ENCODE results near the gene GALC.

The GALC gene

GRCh38 chr14:87999277-87999676 lies 6.3 kb upstream of the GALC start:
- Mint-ChIP-seq H3K27me3 (no peaks in the 10 kb centered on the region), H3K36me3 (no peaks in the 10 kb centered on the region), H3K9me3 (peaks cover 0 to 2% of the 10 kb centered on the region in 2 donors), H3K4me1 (peaks cover 29 to 46% of the 10 kb centered on the region in 2 donors), H3K27ac (no peak overlapping the region), H3K4me3 (no peak overlapping the region)
- ATAC-seq (replicated peaks) (peak; percentile 37 to 50), DNase-seq (no peak)

- DNase-seq (no peak), ATAC-seq (replicated peaks) (no peak)
- H3K4me1 Mint-ChIP-seq: peaks cover 31 to 52% of the 10 kb centered on the region in 2 donors
- no peak overlapping the region for H3K4me3 Mint-ChIP-seq
- peaks cover 0 to 2% of the 10 kb centered on the region in 2 donors for H3K9me3 Mint-ChIP-seq
- no peak overlapping the region for H3K27ac Mint-ChIP-seq
- no peaks in the 10 kb centered on the region for H3K27me3 Mint-ChIP-seq
- no peaks in the 10 kb centered on the region for H3K36me3 Mint-ChIP-seq
These were observed 5.5 kb upstream of the GALC start for GRCh38 chr14:87998482-87998881.

- no peaks in the 10 kb centered on the region for H3K27me3 Mint-ChIP-seq
- H3K36me3 Mint-ChIP-seq: no peaks in the 10 kb centered on the region
- no peak for ATAC-seq (replicated peaks)
- H3K4me3 Mint-ChIP-seq: no peak overlapping the region
- DNase-seq: no peak
- no peaks in the 10 kb centered on the region for H3K9me3 Mint-ChIP-seq
- H3K27ac Mint-ChIP-seq: peak overlapping the region; percentile 60
- peaks cover 32 to 51% of the 10 kb centered on the region in 2 donors for H3K4me1 Mint-ChIP-seq
These were observed 3.3 kb upstream of the GALC start for GRCh38 chr14:87996291-87996592.

GRCh38 chr14:87995500-87996290 lies 2.7 kb upstream of the GALC start:
- no peak for ATAC-seq (replicated peaks)

GRCh38 chr14:87994974-87995373 lies 2.0 kb upstream of the GALC start:
- peak in 1 of 2 donors; percentile 15 for ATAC-seq (replicated peaks)
- DNase-seq: peak; percentile 43
- Mint-ChIP-seq H3K27me3 (no peaks in the 10 kb centered on the region), H3K4me3 (peak overlapping the region in 1 of 2 donors; percentile 13), H3K27ac (peak overlapping the region; percentile 98), H3K9me3 (no peaks in the 10 kb centered on the region), H3K4me1 (peaks cover 37 to 51% of the 10 kb centered on the region in 2 donors), H3K36me3 (no peaks in the 10 kb centered on the region)

More at GRCh38 chr14:87995500-87996290, 2.7 kb upstream of the GALC start:
- Mint-ChIP-seq H3K4me1 (peaks cover 36 to 51% of the 10 kb centered on the region in 2 donors), H3K27me3 (no peaks in the 10 kb centered on the region), H3K9me3 (no peaks in the 10 kb centered on the region), H3K27ac (peak overlapping the region; percentile 98), H3K36me3 (no peaks in the 10 kb centered on the region), H3K4me3 (no peak overlapping the region)
- DNase-seq: no peak

- Mint-ChIP-seq H3K27me3 (no peaks in the 10 kb centered on the region), H3K4me1 (peaks cover 33 to 38% of the 10 kb centered on the region in 2 donors), H3K9me3 (no peaks in the 10 kb centered on the region), H3K36me3 (no peaks in the 10 kb centered on the region), H3K4me3 (peak overlapping the region; percentile 85 to 90), H3K27ac (peak overlapping the region; percentile 92)
- DNase-seq (no peak), ATAC-seq (replicated peaks) (peak in 1 of 2 donors; percentile 13)
These were observed 650 bp downstream of the GALC start for GRCh38 chr14:87992346-87992717.

- Mint-ChIP-seq H3K27ac (no peak overlapping the region), H3K4me3 (no peak overlapping the region), H3K27me3 (no peaks in the 10 kb centered on the region), H3K36me3 (peaks cover 0 to 11% of the 10 kb centered on the region in 2 donors), H3K9me3 (no peaks in the 10 kb centered on the region), H3K4me1 (peaks cover 29 to 31% of the 10 kb centered on the region in 2 donors)
- DNase-seq (no peak), ATAC-seq (replicated peaks) (no peak)
These were observed 2.3 kb downstream of the GALC start for GRCh38 chr14:87990682-87991081.

- Mint-ChIP-seq H3K4me1 (peaks cover 23 to 26% of the 10 kb centered on the region in 2 donors), H3K27ac (no peak overlapping the region), H3K4me3 (no peak overlapping the region), H3K27me3 (no peaks in the 10 kb centered on the region), H3K36me3 (peaks cover 0 to 11% of the 10 kb centered on the region in 2 donors), H3K9me3 (no peaks in the 10 kb centered on the region)
- ATAC-seq (replicated peaks): no peak
- no peak for DNase-seq
These were observed 3.1 kb downstream of the GALC start for GRCh38 chr14:87989956-87990299.

- DNase-seq: no peak
- H3K36me3 Mint-ChIP-seq: peaks cover 0 to 11% of the 10 kb centered on the region in 2 donors
- no peak for ATAC-seq (replicated peaks)
- no peaks in the 10 kb centered on the region for H3K9me3 Mint-ChIP-seq
- H3K4me1 Mint-ChIP-seq: peaks cover 19 to 22% of the 10 kb centered on the region in 2 donors
- no peak overlapping the region for H3K4me3 Mint-ChIP-seq
- H3K27me3 Mint-ChIP-seq: no peaks in the 10 kb centered on the region
- no peak overlapping the region for H3K27ac Mint-ChIP-seq
These were observed 3.6 kb downstream of the GALC start for GRCh38 chr14:87989221-87989955.

- peaks cover 16 to 18% of the 10 kb centered on the region in 2 donors for H3K36me3 Mint-ChIP-seq
- no peaks in the 10 kb centered on the region for H3K27me3 Mint-ChIP-seq
- no peaks in the 10 kb centered on the region for H3K4me1 Mint-ChIP-seq
- H3K9me3 Mint-ChIP-seq: peaks cover 0 to 2% of the 10 kb centered on the region in 2 donors
- no peak overlapping the region for H3K4me3 Mint-ChIP-seq
- DNase-seq (no peak), ATAC-seq (replicated peaks) (no peak)
- no peak overlapping the region for H3K27ac Mint-ChIP-seq
These were observed 13.3 kb downstream of the GALC start for GRCh38 chr14:87979689-87980088.

- Mint-ChIP-seq H3K27me3 (no peaks in the 10 kb centered on the region), H3K4me1 (peaks cover 3 to 6% of the 10 kb centered on the region in 2 donors), H3K36me3 (peaks cover 12 to 22% of the 10 kb centered on the region in 2 donors), H3K4me3 (no peak overlapping the region), H3K27ac (no peak overlapping the region), H3K9me3 (peaks cover 0 to 2% of the 10 kb centered on the region in 2 donors)
- no peak for ATAC-seq (replicated peaks)
- DNase-seq: no peak
These were observed 17.3 kb downstream of the GALC start for GRCh38 chr14:87975636-87976035.

GRCh38 chr14:87971010-87971409 lies 22.0 kb downstream of the GALC start:
- no peaks in the 10 kb centered on the region for H3K9me3 Mint-ChIP-seq
- H3K36me3 Mint-ChIP-seq: peaks cover 5 to 17% of the 10 kb centered on the region in 2 donors
- no peak overlapping the region for H3K4me3 Mint-ChIP-seq
- H3K27ac Mint-ChIP-seq: no peak overlapping the region
- peaks cover 3 to 6% of the 10 kb centered on the region in 2 donors for H3K4me1 Mint-ChIP-seq
- peak; percentile 41 to 61 for ATAC-seq (replicated peaks)
- no peak for DNase-seq
- H3K27me3 Mint-ChIP-seq: no peaks in the 10 kb centered on the region

GRCh38 chr14:87967496-87967895 lies 25.5 kb downstream of the GALC start:
- DNase-seq (no peak), ATAC-seq (replicated peaks) (no peak)
- Mint-ChIP-seq H3K36me3 (peaks cover 11 to 18% of the 10 kb centered on the region in 2 donors), H3K4me1 (peaks cover 3 to 6% of the 10 kb centered on the region in 2 donors), H3K4me3 (no peak overlapping the region), H3K9me3 (no peaks in the 10 kb centered on the region), H3K27me3 (no peaks in the 10 kb centered on the region), H3K27ac (no peak overlapping the region)

- no peaks in the 10 kb centered on the region for H3K27me3 Mint-ChIP-seq
- peaks cover 14 to 22% of the 10 kb centered on the region in 2 donors for H3K36me3 Mint-ChIP-seq
- no peak overlapping the region for H3K27ac Mint-ChIP-seq
- H3K9me3 Mint-ChIP-seq: no peaks in the 10 kb centered on the region
- ATAC-seq (replicated peaks) (no peak), DNase-seq (no peak)
- H3K4me3 Mint-ChIP-seq: no peak overlapping the region
- H3K4me1 Mint-ChIP-seq: peaks cover 3 to 6% of the 10 kb centered on the region in 2 donors
These were observed 26.2 kb downstream of the GALC start for GRCh38 chr14:87966816-87967215.

GRCh38 chr14:87961246-87961645 lies 31.7 kb downstream of the GALC start:
- Mint-ChIP-seq H3K4me3 (no peak overlapping the region), H3K27me3 (no peaks in the 10 kb centered on the region), H3K36me3 (peaks cover 31 to 50% of the 10 kb centered on the region in 2 donors), H3K9me3 (peaks cover 10 to 12% of the 10 kb centered on the region in 2 donors), H3K4me1 (peaks cover 5 to 10% of the 10 kb centered on the region in 2 donors), H3K27ac (no peak overlapping the region)
- no peak for ATAC-seq (replicated peaks)
- no peak for DNase-seq

Measured in stimulated activated naive B cell treated with anti-CD40 and anti-IgM and Interleukin-4, amounts not matched to agents 10 μg/mL and 1 μg/mL and 100 μg/mL, for 72 hours (primary cell).